Muscle layer of colon (tissue), 2 donors: ENCODE measurements around the gene VEGFC.
A peak's percentile ranks its signal among the peaks of the same experiment; 100 is the strongest.

ENCODE experiments used
- H3K27ac ChIP-seq: one replicate; pipeline ENCODE4 v1.7.0; 2013; ENCODE audit warnings: low read depth, mild to moderate bottlenecking, low read length, moderate library complexity
- H3K27me3 ChIP-seq, 2 donors: one replicate each; pipeline ENCODE4 v1.7.0; 2013; ENCODE audit warnings: low read length in 2 of 2, mild to moderate bottlenecking in 2 of 2; ENCODE audit not compliant: insufficient read depth in 2 of 2, control insufficient read depth in 1 of 2
- H3K36me3 ChIP-seq: one replicate; pipeline ENCODE4 v1.7.0; 2013; ENCODE audit warnings: mild to moderate bottlenecking, low read length; ENCODE audit not compliant: insufficient read depth
- H3K4me1 ChIP-seq: one replicate; pipeline ENCODE4 v1.7.0; 2013; ENCODE audit warnings: mild to moderate bottlenecking, low read length; ENCODE audit not compliant: insufficient read depth
- H3K4me3 ChIP-seq, 2 donors: one replicate each; pipeline ENCODE4 v1.7.0; 2013; ENCODE audit warnings: low read length in 2 of 2, low read depth in 1 of 2, mild to moderate bottlenecking in 1 of 2, moderate library complexity in 1 of 2
- H3K9ac ChIP-seq: one replicate; pipeline ENCODE4 v1.7.0; 2013; ENCODE audit warnings: low read length
- H3K9me3 ChIP-seq: one replicate; pipeline ENCODE4 v1.7.0; 2013; ENCODE audit warnings: mild to moderate bottlenecking, low read length
- donor health status: abdominal sarcoma.
- donor health status: Adenocarcinoma of cecum.

The VEGFC gene

DNA sequence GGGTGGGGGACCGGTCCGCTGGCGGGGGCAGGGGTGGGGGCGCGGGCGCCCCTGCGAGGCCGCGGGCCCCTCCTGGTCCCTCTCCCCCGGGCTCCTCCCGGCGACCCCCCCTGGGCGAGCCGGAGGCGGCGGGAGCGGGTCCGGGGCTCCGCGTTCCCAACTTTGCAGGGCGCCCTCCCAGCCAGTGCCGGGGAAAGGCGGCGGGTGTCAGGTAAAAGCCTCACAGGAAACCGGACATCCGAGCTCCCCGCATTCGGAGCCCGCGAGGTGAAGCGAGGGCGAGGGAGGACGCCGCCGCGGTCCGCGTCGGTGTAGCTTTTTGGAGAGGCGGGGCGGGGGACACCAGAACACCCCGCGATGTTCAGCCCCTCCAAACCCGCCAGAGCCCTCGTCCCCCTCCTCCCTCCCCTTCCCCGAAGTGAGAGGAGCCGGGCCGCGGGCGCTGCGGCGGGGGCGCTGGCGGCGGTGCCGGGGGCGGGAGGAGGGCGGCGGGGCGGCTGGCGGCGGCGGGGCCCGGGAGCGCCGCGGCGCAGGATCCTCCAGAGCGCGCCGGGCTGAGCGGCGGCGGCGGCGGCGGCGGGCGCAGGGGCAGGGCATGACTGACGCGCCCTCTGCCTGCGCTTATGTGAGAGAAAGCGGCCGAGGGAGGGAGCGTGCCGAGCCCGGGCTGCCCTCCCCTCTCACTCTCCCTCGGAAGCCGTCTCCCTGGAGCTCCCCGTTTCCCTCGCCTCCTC is at the start of gene VEGFC:
TSS of gene VEGFC (minus strand) at position 597 of the 734 bp plus-strand sequence. CDS start 611 bp downstream, outside the sequence.
- Histone ChIP-seq H3K4me3 (peak within 1 kb of the TSS; percentile 63 to 69), H3K4me1 (no peaks in the 10 kb centered on the region), H3K27ac (no peak within 1 kb of the TSS), H3K36me3 (no peaks in the 10 kb centered on the region), H3K9ac (no peak within 1 kb of the TSS), H3K27me3 (peaks cover 0 to 4% of the 10 kb centered on the region in 2 donors), H3K9me3 (no peaks in the 10 kb centered on the region)

DNA sequence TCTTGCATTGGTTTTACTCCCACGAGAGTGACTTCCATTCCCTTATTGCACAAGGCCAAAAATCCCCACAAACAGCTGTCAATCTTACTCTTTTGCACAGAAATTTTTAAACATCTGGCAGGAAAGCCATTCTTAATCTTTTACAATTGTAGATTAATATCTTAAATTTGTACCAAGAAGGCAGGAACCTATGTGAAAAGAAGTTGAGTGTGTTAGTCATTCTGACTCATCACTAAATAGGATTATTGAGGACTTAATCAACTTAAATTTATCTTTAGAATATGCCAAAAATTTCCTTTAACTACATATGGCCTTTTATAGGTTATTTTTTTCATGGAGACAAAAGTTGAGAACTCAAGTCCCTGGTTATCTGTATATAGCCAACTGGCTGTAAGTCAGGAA is 49.0 kb upstream of the VEGFC start:
- H3K4me1 ChIP-seq: no peaks in the 10 kb centered on the region
- H3K9me3 ChIP-seq: no peaks in the 10 kb centered on the region
- no peak overlapping the region for H3K27ac ChIP-seq
- no peak overlapping the region for H3K4me3 ChIP-seq
- H3K36me3 ChIP-seq: no peaks in the 10 kb centered on the region
- H3K27me3 ChIP-seq: no peaks in the 10 kb centered on the region
- H3K9ac ChIP-seq: no peak overlapping the region

GRCh38 chr4:176840166-176840565 is 47.4 kb upstream of the VEGFC start:
- Histone ChIP-seq H3K27ac (no peak overlapping the region), H3K27me3 (no peaks in the 10 kb centered on the region), H3K9me3 (no peaks in the 10 kb centered on the region), H3K4me1 (no peaks in the 10 kb centered on the region), H3K9ac (no peak overlapping the region), H3K4me3 (no peak overlapping the region), H3K36me3 (no peaks in the 10 kb centered on the region)

DNA sequence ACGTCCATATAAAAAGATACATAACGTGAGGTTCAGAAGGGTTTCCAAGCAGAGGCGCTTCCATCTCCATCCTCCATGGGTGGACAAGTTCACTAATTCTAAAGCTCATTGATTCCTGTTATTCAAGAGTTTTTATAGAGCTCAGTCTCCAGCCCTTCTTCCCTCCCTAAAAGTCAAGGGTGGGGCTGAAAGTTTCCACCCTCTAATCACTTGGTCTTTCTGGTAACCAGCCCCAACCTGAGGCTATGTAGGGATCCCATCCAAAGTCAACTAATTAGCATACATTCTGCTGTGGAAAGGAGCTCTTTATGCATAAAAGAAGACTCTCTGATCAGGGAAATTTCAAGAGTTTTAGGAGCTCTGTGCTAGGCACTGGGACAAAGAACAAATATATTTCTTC is 46.9 kb upstream of the VEGFC start:
- Histone ChIP-seq H3K36me3 (no peaks in the 10 kb centered on the region), H3K9me3 (no peaks in the 10 kb centered on the region)

GRCh38 chr4:176838601-176839433 is 46.1 kb upstream of the VEGFC start:
- no peaks in the 10 kb centered on the region for H3K9me3 ChIP-seq
- H3K4me3 ChIP-seq: no peak overlapping the region
- no peaks in the 10 kb centered on the region for H3K27me3 ChIP-seq
- H3K4me1 ChIP-seq: no peaks in the 10 kb centered on the region
- no peak overlapping the region for H3K9ac ChIP-seq
- H3K36me3 ChIP-seq: no peaks in the 10 kb centered on the region
- H3K27ac ChIP-seq: no peak overlapping the region

More for the DNA sequence above, 46.9 kb upstream of the VEGFC start:
- Histone ChIP-seq H3K4me3 (no peak overlapping the region), H3K9ac (no peak overlapping the region), H3K27me3 (no peaks in the 10 kb centered on the region), H3K27ac (no peak overlapping the region), H3K4me1 (no peaks in the 10 kb centered on the region)

GRCh38 chr4:176837169-176837895 is 44.6 kb upstream of the VEGFC start:
- Histone ChIP-seq H3K4me3 (no peak overlapping the region), H3K36me3 (no peaks in the 10 kb centered on the region), H3K27ac (no peak overlapping the region), H3K9ac (no peak overlapping the region), H3K9me3 (no peaks in the 10 kb centered on the region), H3K27me3 (no peaks in the 10 kb centered on the region), H3K4me1 (no peaks in the 10 kb centered on the region)

DNA sequence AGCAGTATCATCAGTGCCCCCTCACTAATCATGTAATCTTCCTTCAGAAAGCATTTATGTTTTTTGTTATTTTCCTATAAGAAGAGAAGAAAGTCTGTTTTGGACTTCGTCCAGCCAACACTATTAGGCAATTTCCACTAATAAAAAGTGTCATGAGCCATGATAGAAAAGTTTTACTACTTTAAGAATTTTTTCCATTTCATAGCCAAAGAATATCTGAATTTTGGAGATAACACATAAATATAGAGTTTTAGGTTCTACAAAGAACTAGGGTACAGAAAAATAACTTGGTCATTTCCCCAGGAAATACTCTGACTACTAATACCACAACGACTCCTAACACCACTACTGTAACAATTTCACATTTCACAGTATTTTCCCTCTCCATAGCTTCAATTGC is 41.8 kb upstream of the VEGFC start:
- no peaks in the 10 kb centered on the region for H3K36me3 ChIP-seq
- H3K9ac ChIP-seq: no peak overlapping the region
- H3K4me1 ChIP-seq: no peaks in the 10 kb centered on the region
- no peaks in the 10 kb centered on the region for H3K9me3 ChIP-seq
- H3K27ac ChIP-seq: no peak overlapping the region
- no peaks in the 10 kb centered on the region for H3K27me3 ChIP-seq
- H3K4me3 ChIP-seq: no peak overlapping the region

- no peaks in the 10 kb centered on the region for H3K36me3 ChIP-seq
- H3K4me3 ChIP-seq: no peak overlapping the region
- H3K9ac ChIP-seq: no peak overlapping the region
- H3K27ac ChIP-seq: no peak overlapping the region
- H3K9me3 ChIP-seq: no peaks in the 10 kb centered on the region
- no peaks in the 10 kb centered on the region for H3K27me3 ChIP-seq
- H3K4me1 ChIP-seq: no peaks in the 10 kb centered on the region
Observed at GRCh38 chr4:176833400-176834175, 40.9 kb upstream of the VEGFC start.

- H3K4me1 ChIP-seq: no peaks in the 10 kb centered on the region
- H3K27ac ChIP-seq: no peak overlapping the region
- H3K9ac ChIP-seq: no peak overlapping the region
- H3K4me3 ChIP-seq: no peak overlapping the region
- no peaks in the 10 kb centered on the region for H3K27me3 ChIP-seq
- no peaks in the 10 kb centered on the region for H3K36me3 ChIP-seq
- no peaks in the 10 kb centered on the region for H3K9me3 ChIP-seq
Observed at GRCh38 chr4:176830971-176831370, 38.2 kb upstream of the VEGFC start.

DNA sequence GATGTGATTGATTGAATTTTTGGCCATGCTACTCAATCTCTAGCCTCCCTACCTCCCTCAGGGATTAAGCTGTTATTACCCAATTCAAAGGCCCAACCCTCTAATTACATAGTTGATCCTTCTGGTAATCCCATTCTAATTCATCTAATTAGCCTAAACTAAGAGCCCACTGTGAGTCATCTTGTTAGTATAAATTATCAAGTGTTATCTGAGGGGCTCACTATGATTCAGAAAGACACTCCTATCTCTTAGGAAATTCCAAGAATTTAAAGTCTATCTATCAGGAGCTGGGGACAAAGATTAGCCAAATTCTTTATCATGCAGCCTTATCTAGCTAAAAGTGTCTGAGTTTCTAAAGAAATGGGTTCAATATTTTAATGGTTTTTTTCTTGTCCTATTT is 32.9 kb upstream of the VEGFC start:
- no peaks in the 10 kb centered on the region for H3K27me3 ChIP-seq
- no peaks in the 10 kb centered on the region for H3K9me3 ChIP-seq
- no peak overlapping the region for H3K9ac ChIP-seq
- no peak overlapping the region for H3K27ac ChIP-seq
- H3K36me3 ChIP-seq: no peaks in the 10 kb centered on the region
- H3K4me1 ChIP-seq: no peaks in the 10 kb centered on the region
- no peak overlapping the region for H3K4me3 ChIP-seq
